ENCODE measurements around the gene ZNF639. TPM values are rescaled to one million over a fixed set of nuclear protein-coding genes. Genes with fewer than 3 reads are reported as not detected.
A peak's percentile ranks its signal among the peaks of the same experiment; 100 is the strongest.

The ZNF639 gene
- total and polyA plus RNA-seq, 2 of the 13 experiments (the other 11 are each of a cell fraction or from before 2014, with no cell fraction given), result 11.6 to 42.4 TPM

DNA sequence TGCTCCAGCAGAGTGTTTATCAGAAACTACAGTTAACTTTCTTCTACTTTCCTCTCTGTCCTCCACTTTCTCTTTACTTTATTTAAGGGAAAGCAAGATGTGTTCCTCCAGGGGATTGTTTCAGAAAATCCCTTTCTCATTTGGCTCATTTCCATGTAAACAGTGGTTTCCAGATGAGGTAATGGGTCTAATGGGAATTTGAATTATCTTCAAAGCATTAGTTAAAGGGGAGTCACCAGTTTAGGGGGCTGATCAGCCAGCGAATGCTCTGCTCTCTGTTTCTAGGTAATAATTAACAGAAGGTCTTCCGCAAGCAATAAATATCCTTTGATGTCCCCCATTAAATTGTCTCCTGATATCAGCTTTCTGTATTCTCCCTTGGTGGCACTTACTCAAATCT lies 30.4 kb upstream of the ZNF639 start (continued):
- TF ChIP-seq HNRNPUL1 (IDR thresholded peaks at IDR 0.05; ENCODE audit: low read depth, low read length), result no peak
- no peak for TF ChIP-seq ONECUT2 (CRISPR knock-in tag; IDR thresholded peaks at IDR 0.05)
- TF ChIP-seq, protein P1, sequence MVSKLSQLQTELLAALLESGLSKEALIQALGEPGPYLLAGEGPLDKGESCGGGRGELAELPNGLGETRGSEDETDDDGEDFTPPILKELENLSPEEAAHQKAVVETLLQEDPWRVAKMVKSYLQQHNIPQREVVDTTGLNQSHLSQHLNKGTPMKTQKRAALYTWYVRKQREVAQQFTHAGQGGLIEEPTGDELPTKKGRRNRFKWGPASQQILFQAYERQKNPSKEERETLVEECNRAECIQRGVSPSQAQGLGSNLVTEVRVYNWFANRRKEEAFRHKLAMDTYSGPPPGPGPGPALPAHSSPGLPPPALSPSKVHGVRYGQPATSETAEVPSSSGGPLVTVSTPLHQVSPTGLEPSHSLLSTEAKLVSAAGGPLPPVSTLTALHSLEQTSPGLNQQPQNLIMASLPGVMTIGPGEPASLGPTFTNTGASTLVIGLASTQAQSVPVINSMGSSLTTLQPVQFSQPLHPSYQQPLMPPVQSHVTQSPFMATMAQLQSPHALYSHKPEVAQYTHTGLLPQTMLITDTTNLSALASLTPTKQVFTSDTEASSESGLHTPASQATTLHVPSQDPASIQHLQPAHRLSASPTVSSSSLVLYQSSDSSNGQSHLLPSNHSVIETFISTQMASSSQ (IDR thresholded peaks at IDR 0.05; ENCODE audit: low read depth), result peak; percentile 37; the same call in 1 of the 2 replicates
- TF ChIP-seq, protein P1 (CRISPR knock-in tag; IDR thresholded peaks at IDR 0.05; ENCODE audit: borderline replicate concordance), result peak; percentile 53; the same call in 1 of the 2 replicates
- TF ChIP-seq, protein P2, sequence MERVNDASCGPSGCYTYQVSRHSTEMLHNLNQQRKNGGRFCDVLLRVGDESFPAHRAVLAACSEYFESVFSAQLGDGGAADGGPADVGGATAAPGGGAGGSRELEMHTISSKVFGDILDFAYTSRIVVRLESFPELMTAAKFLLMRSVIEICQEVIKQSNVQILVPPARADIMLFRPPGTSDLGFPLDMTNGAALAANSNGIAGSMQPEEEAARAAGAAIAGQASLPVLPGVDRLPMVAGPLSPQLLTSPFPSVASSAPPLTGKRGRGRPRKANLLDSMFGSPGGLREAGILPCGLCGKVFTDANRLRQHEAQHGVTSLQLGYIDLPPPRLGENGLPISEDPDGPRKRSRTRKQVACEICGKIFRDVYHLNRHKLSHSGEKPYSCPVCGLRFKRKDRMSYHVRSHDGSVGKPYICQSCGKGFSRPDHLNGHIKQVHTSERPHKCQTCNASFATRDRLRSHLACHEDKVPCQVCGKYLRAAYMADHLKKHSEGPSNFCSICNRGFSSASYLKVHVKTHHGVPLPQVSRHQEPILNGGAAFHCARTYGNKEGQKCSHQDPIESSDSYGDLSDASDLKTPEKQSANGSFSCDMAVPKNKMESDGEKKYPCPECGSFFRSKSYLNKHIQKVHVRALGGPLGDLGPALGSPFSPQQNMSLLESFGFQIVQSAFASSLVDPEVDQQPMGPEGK (CRISPR knock-in tag; IDR thresholded peaks at IDR 0.05), result 0 out of 2 replicates have a peak, but pooled peaks have one; percentile 12
- no peak for TF ChIP-seq SRSF4 (IDR thresholded peaks at IDR 0.05; ENCODE audit: low read depth, low read length, poor library complexity, severe bottlenecking)
- no peak for TF ChIP-seq RBM39 (IDR thresholded peaks at IDR 0.05; ENCODE audit: low read depth, low read length, poor library complexity, severe bottlenecking)
- TF ChIP-seq ZNF879 (CRISPR knock-in tag; IDR thresholded peaks at IDR 0.05), result no peak
- no peak for TF ChIP-seq IRF2 (CRISPR knock-in tag; IDR thresholded peaks at IDR 0.05)
- TF ChIP-seq MED8 (CRISPR knock-in tag; IDR thresholded peaks at IDR 0.05; ENCODE audit: insufficient replicate concordance), result no peak
- TF ChIP-seq SP4 (CRISPR knock-in tag; IDR thresholded peaks at IDR 0.05), result no peak
- TF ChIP-seq FOXA1 (IDR thresholded peaks at IDR 0.05), result no peak
- TF ChIP-seq FOXA1 (CRISPR knock-in tag; IDR thresholded peaks at IDR 0.05), result 0 out of 2 replicates have a peak, but pooled peaks have one; percentile 16
- TF ChIP-seq, protein P3, sequence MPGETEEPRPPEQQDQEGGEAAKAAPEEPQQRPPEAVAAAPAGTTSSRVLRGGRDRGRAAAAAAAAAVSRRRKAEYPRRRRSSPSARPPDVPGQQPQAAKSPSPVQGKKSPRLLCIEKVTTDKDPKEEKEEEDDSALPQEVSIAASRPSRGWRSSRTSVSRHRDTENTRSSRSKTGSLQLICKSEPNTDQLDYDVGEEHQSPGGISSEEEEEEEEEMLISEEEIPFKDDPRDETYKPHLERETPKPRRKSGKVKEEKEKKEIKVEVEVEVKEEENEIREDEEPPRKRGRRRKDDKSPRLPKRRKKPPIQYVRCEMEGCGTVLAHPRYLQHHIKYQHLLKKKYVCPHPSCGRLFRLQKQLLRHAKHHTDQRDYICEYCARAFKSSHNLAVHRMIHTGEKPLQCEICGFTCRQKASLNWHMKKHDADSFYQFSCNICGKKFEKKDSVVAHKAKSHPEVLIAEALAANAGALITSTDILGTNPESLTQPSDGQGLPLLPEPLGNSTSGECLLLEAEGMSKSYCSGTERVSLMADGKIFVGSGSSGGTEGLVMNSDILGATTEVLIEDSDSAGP (CRISPR knock-in tag; IDR thresholded peaks at IDR 0.05; ENCODE audit: borderline replicate concordance), result no peak
- TF ChIP-seq RXRA (CRISPR knock-in tag; IDR thresholded peaks at IDR 0.05), result no peak
- TF ChIP-seq, protein P4, sequence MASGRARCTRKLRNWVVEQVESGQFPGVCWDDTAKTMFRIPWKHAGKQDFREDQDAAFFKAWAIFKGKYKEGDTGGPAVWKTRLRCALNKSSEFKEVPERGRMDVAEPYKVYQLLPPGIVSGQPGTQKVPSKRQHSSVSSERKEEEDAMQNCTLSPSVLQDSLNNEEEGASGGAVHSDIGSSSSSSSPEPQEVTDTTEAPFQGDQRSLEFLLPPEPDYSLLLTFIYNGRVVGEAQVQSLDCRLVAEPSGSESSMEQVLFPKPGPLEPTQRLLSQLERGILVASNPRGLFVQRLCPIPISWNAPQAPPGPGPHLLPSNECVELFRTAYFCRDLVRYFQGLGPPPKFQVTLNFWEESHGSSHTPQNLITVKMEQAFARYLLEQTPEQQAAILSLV (CRISPR knock-in tag; IDR thresholded peaks at IDR 0.05; ENCODE audit: borderline replicate concordance), result no peak
- TF ChIP-seq, protein P5, sequence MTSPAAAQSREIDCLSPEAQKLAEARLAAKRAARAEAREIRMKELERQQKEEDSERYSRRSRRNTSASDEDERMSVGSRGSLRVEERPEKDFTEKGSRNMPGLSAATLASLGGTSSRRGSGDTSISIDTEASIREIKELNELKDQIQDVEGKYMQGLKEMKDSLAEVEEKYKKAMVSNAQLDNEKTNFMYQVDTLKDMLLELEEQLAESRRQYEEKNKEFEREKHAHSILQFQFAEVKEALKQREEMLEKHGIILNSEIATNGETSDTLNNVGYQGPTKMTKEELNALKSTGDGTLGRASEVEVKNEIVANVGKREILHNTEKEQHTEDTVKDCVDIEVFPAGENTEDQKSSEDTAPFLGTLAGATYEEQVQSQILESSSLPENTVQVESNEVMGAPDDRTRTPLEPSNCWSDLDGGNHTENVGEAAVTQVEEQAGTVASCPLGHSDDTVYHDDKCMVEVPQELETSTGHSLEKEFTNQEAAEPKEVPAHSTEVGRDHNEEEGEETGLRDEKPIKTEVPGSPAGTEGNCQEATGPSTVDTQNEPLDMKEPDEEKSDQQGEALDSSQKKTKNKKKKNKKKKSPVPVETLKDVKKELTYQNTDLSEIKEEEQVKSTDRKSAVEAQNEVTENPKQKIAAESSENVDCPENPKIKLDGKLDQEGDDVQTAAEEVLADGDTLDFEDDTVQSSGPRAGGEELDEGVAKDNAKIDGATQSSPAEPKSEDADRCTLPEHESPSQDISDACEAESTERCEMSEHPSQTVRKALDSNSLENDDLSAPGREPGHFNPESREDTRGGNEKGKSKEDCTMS (CRISPR knock-in tag; conservative IDR thresholded peaks at IDR 0.05), result no peak
- TF ChIP-seq RORA (CRISPR knock-in tag; IDR thresholded peaks at IDR 0.05), result no peak
- TF ChIP-seq TCF7 (IDR thresholded peaks at IDR 0.05; ENCODE audit: low read depth), result peak; percentile 52
- no peak for TF ChIP-seq TEAD3 (CRISPR knock-in tag; optimal IDR thresholded peaks at IDR 0.05; ENCODE audit: borderline replicate concordance)
